Measurements from ENCODE around the gene RSPH6A. TPM values are rescaled to one million over a fixed set of nuclear protein-coding genes. Genes with fewer than 3 reads are reported as not detected.
"Not testable (repeated sequence)": the region's sequence is repeated elsewhere in the genome, so short reads cannot be mapped to it uniquely, and the experiment has no call there.

RSPH6A gene
- total RNA-seq, 2 experiments from 2014 or later = 0.12 to 0.19 TPM

GRCh38 chr19:45799541-45799940 is 15.6 kb downstream of the RSPH6A start:
- intact Hi-C loops (cut with micrococcal nuclease) = loop anchor here (1.0 kb wide), 1 partner anchor 29 kb away; no protein-coding TSS in a partner anchor
- ChIA-PET POLR2A (interaction anchor here (1.7 kb wide), 1 partner anchor 30 kb away, joined by 10 read pairs; the partner anchor contains the start of gene SIX5), CTCF (interaction anchor here (0.6 to 5.8 kb wide), 20 partner anchors 9 to 360 kb away, joined by 3 to 121 read pairs (median 4); partner anchors contain the start of genes DMPK, QPCTL, SIX5 and SNRPD2)
- not testable (repeated sequence) for H3K4me1 Mint-ChIP-seq (ENCODE audit: low read depth); H3K4me3 Mint-ChIP-seq; H3K9me3 Mint-ChIP-seq; H3K27ac Mint-ChIP-seq; H3K36me3 Mint-ChIP-seq; DNase-seq
- H3K27me3 Mint-ChIP-seq = peaks cover 33% of the 10 kb centered on the region

GRCh38 chr19:45798995-45799517 is 16.1 kb downstream of the RSPH6A start:
- ChIA-PET CTCF (interaction anchor here (0.6 to 5.8 kb wide), 20 partner anchors 9 to 360 kb away, joined by 3 to 121 read pairs (median 4); partner anchors contain the start of genes DMPK, QPCTL, SIX5 and SNRPD2), POLR2A (interaction anchor here (1.7 kb wide), 1 partner anchor 29 kb away, joined by 10 read pairs; the partner anchor contains the start of gene SIX5)
- peaks cover 10% of the 10 kb centered on the region for H3K4me1 Mint-ChIP-seq (ENCODE audit: low read depth)
- no peaks in the 10 kb centered on the region for H3K36me3 Mint-ChIP-seq
- intact Hi-C loops (cut with micrococcal nuclease) = loop anchor here (1.0 kb wide), 1 partner anchor 29 kb away; no protein-coding TSS in a partner anchor
- H3K27me3 Mint-ChIP-seq = peaks cover 34% of the 10 kb centered on the region
- peak; percentile 71 for DNase-seq
- no peaks in the 10 kb centered on the region for H3K9me3 Mint-ChIP-seq
- peak overlapping the region; percentile 3 for H3K4me3 Mint-ChIP-seq
- peak overlapping the region; percentile 23 for H3K27ac Mint-ChIP-seq

DNA sequence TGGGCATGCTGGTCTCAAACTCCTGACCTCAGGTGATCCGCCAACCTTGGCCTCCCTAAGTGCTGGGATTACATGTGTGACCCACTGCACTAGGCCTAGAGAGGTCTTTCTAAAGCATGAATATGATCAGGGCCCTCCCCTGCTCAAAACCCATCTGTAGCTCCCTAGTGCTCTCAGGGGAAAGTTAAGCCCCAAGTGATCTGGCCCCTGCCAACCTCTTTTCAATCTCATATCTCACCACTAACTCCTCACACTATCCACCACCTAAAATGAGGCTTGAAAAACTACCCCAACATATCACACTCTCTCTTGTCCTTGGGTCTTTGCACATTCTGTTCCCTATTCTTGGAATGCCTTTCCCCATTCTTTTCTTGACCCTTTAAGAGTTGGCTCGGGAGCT is 20.5 kb downstream of the RSPH6A start:
- ChIA-PET POLR2A (no interaction called here), CTCF (interaction anchor here (0.9 to 2.9 kb wide), 4 partner anchors 10 to 25 kb away, joined by 3 to 24 read pairs (median 4); partner anchors contain the start of gene SIX5)
- DNase-seq = no peak
- H3K27me3 Mint-ChIP-seq = peaks cover 27% of the 10 kb centered on the region
- intact Hi-C loops (cut with micrococcal nuclease) = no loop called here
- peaks cover 13% of the 10 kb centered on the region for H3K36me3 Mint-ChIP-seq
- peaks cover 36% of the 10 kb centered on the region for H3K4me1 Mint-ChIP-seq (ENCODE audit: low read depth)
- H3K27ac Mint-ChIP-seq = peak overlapping the region; percentile 30
- H3K9me3 Mint-ChIP-seq = no peaks in the 10 kb centered on the region
- H3K4me3 Mint-ChIP-seq = no peak overlapping the region

DNA sequence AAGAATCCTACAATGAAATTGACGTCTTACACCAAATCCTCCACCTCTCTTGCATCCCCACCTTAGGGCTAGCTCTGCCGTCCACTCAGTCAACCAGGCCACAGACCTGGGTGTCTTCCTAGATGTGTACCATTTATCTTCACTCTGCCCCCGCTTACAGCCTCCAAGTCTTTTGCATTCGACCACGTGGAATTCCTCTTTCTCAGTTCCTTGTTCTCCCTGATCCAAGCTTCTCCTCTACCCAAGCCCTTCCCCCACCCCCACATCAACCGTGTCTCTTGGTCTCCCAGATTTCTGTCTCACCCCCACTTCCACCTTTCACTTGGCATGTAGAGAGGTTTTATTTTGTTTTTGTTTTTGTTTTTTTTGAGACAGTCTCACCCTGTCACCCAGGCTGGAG is 21.2 kb downstream of the RSPH6A start:
- Mint-ChIP-seq H3K36me3 (peaks cover 20% of the 10 kb centered on the region), H3K27me3 (peaks cover 24% of the 10 kb centered on the region), H3K4me3 (peak overlapping the region; percentile 10), H3K4me1 (ENCODE audit: low read depth) (peaks cover 32% of the 10 kb centered on the region), H3K27ac (no peak overlapping the region), H3K9me3 (no peaks in the 10 kb centered on the region)
- ChIA-PET CTCF (interaction anchor here (2.0 to 2.4 kb wide), 2 partner anchors 23 to 24 kb away, joined by 6 to 16 read pairs; partner anchors contain the start of gene SIX5), POLR2A (no interaction called here)
- intact Hi-C loops (cut with micrococcal nuclease) = loop anchor here (1.0 to 2.0 kb wide), 2 partner anchors 15 to 69 kb away; partner anchors contain the start of gene SYMPK
- no peak for DNase-seq

GRCh38 chr19:45793178-45793564 is 21.9 kb downstream of the RSPH6A start:
- peaks cover 27% of the 10 kb centered on the region for H3K36me3 Mint-ChIP-seq
- H3K27me3 Mint-ChIP-seq = peaks cover 21% of the 10 kb centered on the region
- no peaks in the 10 kb centered on the region for H3K9me3 Mint-ChIP-seq
- H3K4me3 Mint-ChIP-seq = peak overlapping the region; percentile 68
- intact Hi-C loops (cut with micrococcal nuclease) = loop anchor here (1.0 to 2.0 kb wide), 2 partner anchors 14 to 70 kb away; partner anchors contain the start of gene SYMPK
- peak overlapping the region; percentile 79 for H3K27ac Mint-ChIP-seq
- DNase-seq = no peak
- CTCF ChIA-PET = interaction anchor here (0.5 to 2.4 kb wide), 4 partner anchors 23 to 1691 kb away, joined by 3 to 16 read pairs (median 4); partner anchors contain the start of genes KPTN and SIX5
- peaks cover 30% of the 10 kb centered on the region for H3K4me1 Mint-ChIP-seq (ENCODE audit: low read depth)
- POLR2A ChIA-PET = interaction anchor here (0.7 to 1.4 kb wide), 4 partner anchors 14 to 70 kb away, joined by 3 read pairs; partner anchors contain the start of gene SIX5

GRCh38 chr19:45792470-45793177 is 22.5 kb downstream of the RSPH6A start, which contains the start of gene DMWD:
DMWD (minus strand) TSS chr19:45792845; CDS start chr19:45792756, 89 bp downstream.
- peak within 1 kb of the TSS; percentile 94 for H3K4me3 Mint-ChIP-seq
- ChIA-PET CTCF (interaction anchor here (0.5 to 2.4 kb wide), 4 partner anchors 23 to 1691 kb away, joined by 3 to 16 read pairs (median 4); partner anchors contain the start of genes KPTN and SIX5), POLR2A (interaction anchor here (0.7 to 1.4 kb wide), 4 partner anchors 13 to 71 kb away, joined by 3 read pairs; partner anchors contain the start of gene SIX5)
- H3K27me3 Mint-ChIP-seq = peaks cover 18% of the 10 kb centered on the region
- intact Hi-C loops (cut with micrococcal nuclease) = loop anchor here (1.0 to 2.0 kb wide), 3 partner anchors 13 to 75 kb away; partner anchors contain the start of gene SYMPK
- peaks cover 33% of the 10 kb centered on the region for H3K36me3 Mint-ChIP-seq
- peak within 1 kb of the TSS; percentile 79 for H3K27ac Mint-ChIP-seq
- DNase-seq = peak; percentile 100
- peaks cover 30% of the 10 kb centered on the region for H3K4me1 Mint-ChIP-seq (ENCODE audit: low read depth)
- H3K9me3 Mint-ChIP-seq = no peaks in the 10 kb centered on the region

DNA sequence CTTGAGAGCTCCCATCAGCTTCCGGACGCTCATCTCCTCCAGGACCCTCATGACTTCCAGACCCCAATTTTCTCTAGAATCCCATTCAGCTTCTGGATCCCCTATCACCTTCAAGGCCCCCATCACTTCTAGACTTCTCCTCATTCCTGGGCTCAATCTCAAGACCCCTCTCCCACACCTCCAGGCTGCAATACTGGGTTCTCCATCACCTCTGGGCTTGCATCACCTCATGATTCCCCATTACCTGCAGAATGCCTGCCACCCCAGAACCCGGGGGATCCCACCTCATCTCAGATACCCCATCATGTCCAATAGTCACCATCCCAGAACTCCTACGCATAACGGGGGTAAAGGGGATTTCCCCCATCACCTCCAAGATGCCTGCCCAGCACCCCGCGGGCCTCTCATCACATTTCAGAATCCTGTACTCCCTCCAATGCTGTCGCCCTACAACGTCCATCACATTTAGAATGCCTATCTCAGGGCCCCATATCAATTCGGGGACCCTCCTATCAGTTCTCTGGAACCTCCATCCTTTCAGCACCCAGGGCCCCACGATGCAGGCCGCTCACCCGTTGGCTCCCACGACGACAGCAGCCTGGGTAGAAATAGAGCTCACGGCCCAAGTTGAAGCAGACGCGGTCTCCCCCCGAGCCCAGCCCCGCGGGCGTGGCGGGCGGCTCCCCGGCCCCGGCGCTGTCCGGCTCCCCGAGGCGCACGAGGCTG is 23.2 kb downstream of the RSPH6A start:
- intact Hi-C loops (cut with micrococcal nuclease) = loop anchor here (1.0 to 2.0 kb wide), 3 partner anchors 22 to 75 kb away; partner anchors contain the start of gene SYMPK
- peak; percentile 40 for DNase-seq
- peak overlapping the region; percentile 94 for H3K4me3 Mint-ChIP-seq
- ChIA-PET CTCF (interaction anchor here (1.0 to 2.4 kb wide), 4 partner anchors 13 to 25 kb away, joined by 3 to 16 read pairs (median 4); partner anchors contain the start of gene SIX5), POLR2A (interaction anchor here (1.1 to 1.4 kb wide), 3 partner anchors 20 to 71 kb away, joined by 3 read pairs; partner anchors contain the start of gene SIX5)
- H3K36me3 Mint-ChIP-seq = peaks cover 40% of the 10 kb centered on the region
- peaks cover 18% of the 10 kb centered on the region for H3K27me3 Mint-ChIP-seq
- H3K27ac Mint-ChIP-seq = peak overlapping the region; percentile 78
- H3K4me1 Mint-ChIP-seq (ENCODE audit: low read depth) = peaks cover 30% of the 10 kb centered on the region
- no peaks in the 10 kb centered on the region for H3K9me3 Mint-ChIP-seq

DNA sequence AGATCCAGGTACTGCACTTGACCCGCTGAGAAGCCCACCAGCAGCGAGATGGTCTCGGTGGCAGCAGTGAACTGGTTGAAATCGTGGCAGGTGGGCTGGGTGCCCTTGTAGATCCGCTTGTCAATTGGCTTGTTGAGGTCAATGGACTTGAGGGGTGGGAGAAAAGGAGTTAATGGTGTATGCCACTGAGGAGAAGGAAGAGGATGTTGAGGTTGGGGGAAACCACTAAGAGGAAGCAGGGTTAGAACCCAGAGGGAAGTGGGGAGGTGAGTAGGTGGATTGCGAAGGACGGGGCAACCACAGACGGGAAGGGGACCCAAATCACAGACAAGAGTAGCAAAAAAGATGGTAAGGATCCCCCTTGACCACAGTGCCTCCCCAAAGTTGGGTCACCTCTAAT is 24.2 kb downstream of the RSPH6A start:
- peak overlapping the region; percentile 7 for H3K27ac Mint-ChIP-seq
- peak overlapping the region; percentile 94 for H3K4me3 Mint-ChIP-seq
- peak; percentile 55 for DNase-seq
- ChIA-PET CTCF (interaction anchor here (0.9 to 1.4 kb wide), 4 partner anchors 8 to 26 kb away, joined by 3 to 5 read pairs (median 4); partner anchors contain the start of gene SIX5), POLR2A (no interaction called here)
- peaks cover 47% of the 10 kb centered on the region for H3K36me3 Mint-ChIP-seq
- H3K9me3 Mint-ChIP-seq = no peaks in the 10 kb centered on the region
- H3K4me1 Mint-ChIP-seq (ENCODE audit: low read depth) = peaks cover 30% of the 10 kb centered on the region
- intact Hi-C loops (cut with micrococcal nuclease) = loop anchor here (1.0 kb wide), 1 partner anchor 21 kb away; no protein-coding TSS in a partner anchor
- peaks cover 16% of the 10 kb centered on the region for H3K27me3 Mint-ChIP-seq

DNA sequence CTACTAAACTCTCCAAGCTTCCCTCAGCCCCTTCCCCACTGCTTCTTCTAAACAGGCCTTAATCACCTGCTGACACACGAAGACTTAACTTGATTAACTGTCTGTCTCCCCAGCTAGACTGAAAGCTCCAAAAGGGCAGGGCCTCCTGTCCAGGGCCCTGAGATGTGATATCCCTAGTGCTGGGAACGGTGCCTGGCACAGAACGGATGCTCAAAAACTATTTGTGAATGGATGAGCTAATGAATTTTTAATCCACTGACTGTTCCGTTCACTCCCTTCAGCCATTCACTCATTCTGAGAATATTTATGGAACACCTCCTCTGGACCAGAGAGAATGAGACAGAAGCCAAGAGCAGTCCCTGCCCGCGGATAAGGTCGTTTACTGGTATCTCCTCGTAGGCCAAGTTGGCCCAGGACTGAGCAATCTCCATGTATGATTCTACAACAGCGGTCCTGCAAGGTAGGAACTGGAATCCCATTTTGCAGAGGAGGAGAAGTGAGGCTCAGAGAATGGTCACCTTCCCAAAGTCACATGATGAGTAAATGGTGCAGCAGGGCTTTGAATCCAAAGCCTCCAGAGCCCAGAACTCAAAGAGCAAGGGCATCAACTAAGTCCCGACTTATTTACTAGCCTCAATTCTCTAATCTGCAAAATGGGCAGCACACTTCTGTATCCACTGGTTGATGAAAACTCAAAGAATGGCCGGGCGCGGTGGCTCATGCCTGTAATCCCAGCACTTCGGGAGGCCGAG is 25.9 kb downstream of the RSPH6A start:
- H3K4me1 Mint-ChIP-seq (ENCODE audit: low read depth) = peaks cover 26% of the 10 kb centered on the region
- POLR2A ChIA-PET = no interaction called here

GRCh38 chr19:45786533-45786894 is 28.6 kb downstream of the RSPH6A start:
- H3K4me3 Mint-ChIP-seq = no peak overlapping the region
- POLR2A ChIA-PET = no interaction called here
- peaks cover 44% of the 10 kb centered on the region for H3K36me3 Mint-ChIP-seq
- intact Hi-C loops (cut with micrococcal nuclease) = no loop called here
- H3K9me3 Mint-ChIP-seq = no peaks in the 10 kb centered on the region
- H3K27ac Mint-ChIP-seq = no peak overlapping the region
- peaks cover 10% of the 10 kb centered on the region for H3K4me1 Mint-ChIP-seq (ENCODE audit: low read depth)
- no peak for DNase-seq
- peaks cover 1% of the 10 kb centered on the region for H3K27me3 Mint-ChIP-seq
- CTCF ChIA-PET = no interaction called here

More for the DNA sequence above, 25.9 kb downstream of the RSPH6A start:
- CTCF ChIA-PET = interaction anchor here (1.2 to 2.1 kb wide), 3 partner anchors 10 to 28 kb away, joined by 4 to 5 read pairs (median 4); no protein-coding TSS in a partner anchor
- Mint-ChIP-seq H3K27me3 (peaks cover 8% of the 10 kb centered on the region), H3K9me3 (no peaks in the 10 kb centered on the region), H3K4me3 (no peak overlapping the region), H3K36me3 (peaks cover 47% of the 10 kb centered on the region), H3K27ac (no peak overlapping the region)
- intact Hi-C loops (cut with micrococcal nuclease) = no loop called here
- no peak for DNase-seq
